Gastrocnemius medialis (tissue), 4 donors: ENCODE measurements around the gene RAMACL. TPM values are rescaled to one million over a fixed set of nuclear protein-coding genes. Genes with fewer than 3 reads are reported as not detected.

Experiments
- ATAC-seq, 2 donors: fragments of 150-250 bp; one replicate each; pipeline ENCODE4 v1.9.1; 2016
- DNase-seq, 2 donors: peaks; one replicate each; pipeline ENCODE4 v3.0.0-alpha.2; 2019
- H3K27ac ChIP-seq, 4 donors: fragments of 200-600 bp; sonication (generic); 1 replicate in 1 of 4; 2 replicates in 3 of 4; pipeline ENCODE4 v1.5.1; 2016 to 2018; ENCODE audit warnings: mild to moderate bottlenecking in 2 of 4, moderate library complexity in 1 of 4
- H3K27me3 ChIP-seq, 3 donors: fragments of 200-600 bp; sonication (generic) in 2 of 3; 1 replicate in 1 of 3; 2 replicates in 2 of 3; pipeline versions ENCODE4 v1.5.1 to v1.6.0; 2016 to 2019; ENCODE audit warnings: mild to moderate bottlenecking in 1 of 3, moderate library complexity in 1 of 3
- H3K36me3 ChIP-seq, 2 donors: fragments of 200-600 bp; sonication (generic) in 1 of 2; one replicate each; pipeline ENCODE4 v1.5.1; 2017 to 2018
- H3K4me1 ChIP-seq, 2 donors: fragments of 200-600 bp; sonication (generic) in 1 of 2; one replicate each; pipeline ENCODE4 v1.5.1; 2016 to 2017; ENCODE audit warnings: mild to moderate bottlenecking in 2 of 2
- H3K4me3 ChIP-seq, 4 donors: fragments of 200-600 bp; sonication (generic) in 3 of 4; 1 replicate in 1 of 4; 2 replicates in 3 of 4; pipeline ENCODE4 v1.5.1; 2016 to 2019; ENCODE audit warnings: mild to moderate bottlenecking in 2 of 4
- H3K9me3 ChIP-seq, 3 donors: fragments of 200-600 bp; sonication (generic) in 2 of 3; 1 replicate in 1 of 3; 2 replicates in 2 of 3; pipeline ENCODE4 v1.5.1; 2016 to 2019
- CTCF ChIP-seq, 5 experiments: fragments of 450-650 bp in 3 of 5; fragments of 200-600 bp in 2 of 5; sonication (generic) in 2 of 5; IDR thresholded peaks in 4 of 5; conservative IDR thresholded peaks in 1 of 5; 1 replicate in 4 of 5; 2 replicates in 1 of 5; pipeline ENCODE4 v1.5.1; 2016 to 2019; ENCODE audit warnings: antibody characterized with exemption in 5 of 5, mild to moderate bottlenecking in 3 of 5, moderate library complexity in 3 of 5
- POLR2A ChIP-seq, 2 donors: fragments of 450-650 bp; IDR thresholded peaks; one replicate each; pipeline ENCODE4 v1.6.1; 2017; ENCODE audit warnings: antibody characterized with exemption in 2 of 2, mild to moderate bottlenecking in 2 of 2, moderate library complexity in 2 of 2
- in situ Hi-C, 4 donors: fragments of 200-750 bp; cut with MboI; loops; one replicate each; pipeline versions ENCODE4 v1.15.0 to v1.8.0; 2017; ENCODE audit warnings: low sequenced_read_pairs in 4 of 4
- intact Hi-C: fragments of 100-400 bp; cut with DNase I; formaldehyde crosslinking; loops from one replicate; pipeline ENCODE4 v1.15.1; 2023; ENCODE audit warnings: low total_unique reads
- total RNA-seq, 4 donors: library from RNA; depleted of rRNA; stranded (reverse); fragments of >200 nt; gene quantifications; one replicate each; pipeline versions ENCODE4 v1.1.0 to v1.2.3, GENCODE V29; 2016

The RAMACL gene
- total RNA-seq, 4 donors from 2014 or later: 0.18 to 5.6 (median 0.58) TPM

- no peak for ATAC-seq
- intact Hi-C loops (no loop called here), in situ Hi-C loops (loop anchor here in 1 of 4 donors (10.0 kb wide), 1 partner anchor 78 kb away; no protein-coding TSS in a partner anchor)
- H3K9me3 ChIP-seq: no peaks in the 10 kb centered on the region
- no peak for TF ChIP-seq CTCF (IDR thresholded peaks at IDR 0.05 in 4 of 5, conservative IDR thresholded peaks at IDR 0.05 in 1 of 5)
- TF ChIP-seq POLR2A (IDR thresholded peaks at IDR 0.05): no peak
- H3K4me3 ChIP-seq: no peak overlapping the region
- H3K36me3 ChIP-seq: no peaks in the 10 kb centered on the region
- H3K27ac ChIP-seq: peak overlapping the region; percentile 73 to 94 (median 76)
- no peaks in the 10 kb centered on the region for H3K27me3 ChIP-seq
- peaks cover 46% of the 10 kb centered on the region in 2 donors for H3K4me1 ChIP-seq
- no peak for DNase-seq
Measured at GRCh38 chr6:166632731-166633130, 46.3 kb upstream of the RAMACL start.

GRCh38 chr6:166630462-166630861 is 44.0 kb upstream of the RAMACL start:
- in situ Hi-C loops (loop anchor here in 1 of 4 donors (10.0 kb wide), 1 partner anchor 76 kb away; no protein-coding TSS in a partner anchor), intact Hi-C loops (no loop called here)
- Histone ChIP-seq H3K27ac (peak overlapping the region; percentile 1 to 94 (median 12)), H3K9me3 (no peaks in the 10 kb centered on the region), H3K36me3 (no peaks in the 10 kb centered on the region), H3K27me3 (no peaks in the 10 kb centered on the region), H3K4me3 (no peak overlapping the region), H3K4me1 (peaks cover 38 to 40% of the 10 kb centered on the region in 2 donors)
- TF ChIP-seq POLR2A (IDR thresholded peaks at IDR 0.05) (no peak), CTCF (IDR thresholded peaks at IDR 0.05 in 4 of 5, conservative IDR thresholded peaks at IDR 0.05 in 1 of 5) (no peak)
- ATAC-seq (no peak), DNase-seq (no peak)

GRCh38 chr6:166629628-166630027 is 43.1 kb upstream of the RAMACL start:
- DNase-seq (no peak), ATAC-seq (no peak)
- Histone ChIP-seq H3K4me3 (no peak overlapping the region), H3K36me3 (no peaks in the 10 kb centered on the region), H3K27me3 (no peaks in the 10 kb centered on the region), H3K27ac (peak overlapping the region; percentile 91 to 97 (median 96)), H3K4me1 (peaks cover 40 to 42% of the 10 kb centered on the region in 2 donors), H3K9me3 (no peaks in the 10 kb centered on the region)
- TF ChIP-seq CTCF (IDR thresholded peaks at IDR 0.05 in 4 of 5, conservative IDR thresholded peaks at IDR 0.05 in 1 of 5) (no peak), POLR2A (IDR thresholded peaks at IDR 0.05) (no peak)
- intact Hi-C loops (no loop called here), in situ Hi-C loops (loop anchor here in 1 of 4 donors (10.0 kb wide), 2 partner anchors 55 to 75 kb away; no protein-coding TSS in a partner anchor)

DNA sequence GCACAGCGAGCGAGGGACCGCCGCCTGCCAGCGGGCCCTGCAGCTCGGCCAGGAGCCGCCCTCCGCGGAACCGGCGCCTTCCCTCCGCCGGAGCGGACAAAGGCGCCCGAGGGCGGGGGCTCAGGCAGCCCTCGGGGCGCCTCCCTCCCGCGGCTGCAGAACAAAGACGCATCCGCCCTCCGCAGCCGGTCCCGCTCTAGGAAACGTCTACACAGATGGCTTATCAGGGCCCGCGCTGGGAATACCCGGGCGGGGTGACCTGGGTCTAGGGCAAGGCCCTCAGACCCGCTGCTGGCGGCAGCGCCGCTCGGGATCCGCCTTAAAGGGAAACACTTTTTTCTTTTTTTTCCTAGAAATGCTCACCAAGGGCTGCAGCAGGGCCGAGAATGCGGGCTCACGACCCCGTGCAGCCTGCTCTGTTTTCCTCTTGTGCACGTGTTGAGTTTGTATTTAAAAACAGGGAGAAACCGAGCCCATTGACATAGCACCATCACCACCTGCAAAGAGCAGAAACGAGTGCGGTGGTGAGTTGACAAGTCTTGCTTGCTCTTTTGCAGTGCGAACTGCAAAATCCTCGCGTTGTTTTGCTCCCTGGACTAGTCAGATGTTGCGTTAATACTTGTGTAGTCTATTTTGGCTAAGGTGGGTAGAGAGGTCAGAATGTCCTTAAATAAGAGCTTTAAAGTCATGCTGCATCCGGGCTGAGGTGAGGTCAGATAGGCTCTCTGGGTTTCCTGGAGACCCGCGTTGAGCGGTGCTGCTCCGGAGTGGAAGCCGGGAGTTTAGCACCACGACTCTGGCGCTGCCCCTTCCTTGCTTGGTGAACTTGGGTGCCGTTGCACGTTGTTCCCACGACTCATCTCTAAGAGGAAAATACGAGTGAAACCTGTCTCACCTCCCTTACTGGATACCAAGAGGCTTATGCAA is 41.7 kb upstream of the RAMACL start:
- intact Hi-C loops (loop anchor here (1.0 to 2.0 kb wide), 4 partner anchors 53 to 245 kb away; partner anchors contain the start of gene MPC1), in situ Hi-C loops (loop anchor here in 1 of 4 donors (10.0 kb wide), 1 partner anchor 53 kb away; no protein-coding TSS in a partner anchor)
- Histone ChIP-seq H3K36me3 (no peaks in the 10 kb centered on the region), H3K9me3 (no peaks in the 10 kb centered on the region), H3K27ac (peak overlapping the region; percentile 91 to 97 (median 96)), H3K4me1 (peaks cover 33 to 45% of the 10 kb centered on the region in 2 donors), H3K27me3 (no peaks in the 10 kb centered on the region), H3K4me3 (peak overlapping the region; percentile 62 to 80 (median 69))
- ATAC-seq (peak; percentile 24 to 51), DNase-seq (peak; percentile 49 to 58)
- no peak for TF ChIP-seq CTCF (IDR thresholded peaks at IDR 0.05 in 4 of 5, conservative IDR thresholded peaks at IDR 0.05 in 1 of 5)
- no peak for TF ChIP-seq POLR2A (IDR thresholded peaks at IDR 0.05)
